NCI-H1105 (cell line): ENCODE measurements around the gene ALG11.
"Not testable (repeated sequence)": the region's sequence is repeated elsewhere in the genome, so short reads cannot be mapped to it uniquely, and the experiment has no call there.

Experiments used
- DNase-seq: peaks from one replicate; lab custom pipeline; 2025; lab: John Stamatoyannopoulos, UW

The ALG11 gene

GRCh38 chr13:52029569-52029968 lies 17.4 kb downstream of the ALG11 start:
- no peak for DNase-seq

- DNase-seq = not testable (repeated sequence)
Measured at GRCh38 chr13:52030401-52030800, 18.2 kb downstream of the ALG11 start.

GRCh38 chr13:52033039-52033438 lies 20.8 kb downstream of the ALG11 start:
- DNase-seq = no peak

- DNase-seq = no peak
Measured at GRCh38 chr13:52034616-52035226, 22.5 kb downstream of the ALG11 start.

GRCh38 chr13:52036037-52036436 lies 23.8 kb downstream of the ALG11 start:
- DNase-seq = no peak

- DNase-seq = no peak
Measured at GRCh38 chr13:52043675-52044074, 31.5 kb downstream of the ALG11 start.

GRCh38 chr13:52047463-52047862 lies 35.3 kb downstream of the ALG11 start:
- DNase-seq = no peak

GRCh38 chr13:52048516-52048915 lies 36.3 kb downstream of the ALG11 start:
- no peak for DNase-seq

GRCh38 chr13:52051400-52051799 lies 39.2 kb downstream of the ALG11 start:
- DNase-seq = no peak

- no peak for DNase-seq
Measured at GRCh38 chr13:52053460-52053859, 41.3 kb downstream of the ALG11 start.

GRCh38 chr13:52061064-52061463 lies 48.9 kb downstream of the ALG11 start:
- not testable (repeated sequence) for DNase-seq

GRCh38 chr13:52061587-52061986 lies 49.4 kb downstream of the ALG11 start:
- no peak for DNase-seq

- no peak for DNase-seq
Measured at GRCh38 chr13:52067237-52067636, 55.0 kb downstream of the ALG11 start.

GRCh38 chr13:52070929-52071523 lies 58.8 kb downstream of the ALG11 start:
- no peak for DNase-seq
